GM15510 (cell line): ENCODE data around the gene LRRN2.

Experiments
- POLR2A ChIP-seq: IDR thresholded peaks from 3 replicates; pipeline ENCODE4 v1.6.1; 2011; ENCODE audit warnings: borderline replicate concordance; ENCODE audit not compliant: insufficient read length; ENCODE audit errors: extremely low read depth

LRRN2 gene

GRCh38 chr1:204716660-204717059 is 31.1 kb upstream of the LRRN2 start:
- no peak for TF ChIP-seq POLR2A

DNA sequence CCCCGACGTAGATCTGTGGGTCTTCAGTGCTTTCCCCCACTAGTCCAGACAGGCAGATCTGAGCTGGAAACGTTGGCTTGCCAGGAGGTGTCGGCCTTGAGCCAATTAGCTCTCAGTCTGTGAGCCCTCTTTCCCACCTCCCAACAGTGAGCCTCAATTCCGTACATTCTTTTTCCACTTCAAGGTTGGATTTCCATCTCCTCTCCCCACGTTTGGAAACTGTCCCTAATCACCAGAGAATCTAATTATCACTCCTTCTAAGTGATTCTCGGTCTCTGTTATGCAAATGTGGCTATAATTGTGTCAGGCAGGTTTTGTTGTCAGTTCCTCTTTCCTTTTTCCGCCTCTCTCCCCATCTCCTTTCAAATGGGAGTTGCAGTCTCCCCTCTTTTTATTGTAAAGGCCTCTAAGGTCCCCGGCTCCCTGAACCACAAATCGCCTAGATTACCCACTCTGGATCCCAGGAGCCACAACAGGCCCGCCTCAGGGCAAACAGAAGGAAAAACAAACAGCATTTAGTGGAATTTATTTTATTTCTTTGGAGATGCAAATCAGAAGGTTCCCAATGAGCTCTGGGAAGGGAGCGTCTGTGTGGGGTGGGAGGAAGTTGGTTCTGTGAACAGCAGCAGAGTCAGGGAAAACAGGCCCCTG is 29.4 kb upstream of the LRRN2 start:
- no peak for TF ChIP-seq POLR2A

GRCh38 chr1:204714194-204714860 is 28.8 kb upstream of the LRRN2 start:
- no peak for TF ChIP-seq POLR2A

DNA sequence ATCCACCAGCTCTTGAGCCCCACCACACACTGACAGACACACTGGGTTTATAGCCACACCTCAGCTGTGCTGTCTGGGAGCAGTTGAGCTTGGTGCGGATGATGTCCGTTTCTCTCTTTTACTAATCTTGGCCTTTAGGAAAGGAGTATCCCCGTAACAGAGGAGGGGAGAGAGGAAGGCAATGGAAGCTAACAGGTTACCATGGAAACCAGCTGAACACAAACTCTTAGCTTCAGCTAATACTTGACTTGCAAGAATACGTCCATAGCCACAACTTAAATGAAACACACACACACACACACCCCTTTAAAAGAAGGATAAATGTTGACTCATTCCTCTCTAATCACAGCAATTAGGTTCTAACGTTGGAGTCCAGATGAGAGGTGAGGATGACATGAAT is 28.0 kb upstream of the LRRN2 start:
- no peak for TF ChIP-seq POLR2A

DNA sequence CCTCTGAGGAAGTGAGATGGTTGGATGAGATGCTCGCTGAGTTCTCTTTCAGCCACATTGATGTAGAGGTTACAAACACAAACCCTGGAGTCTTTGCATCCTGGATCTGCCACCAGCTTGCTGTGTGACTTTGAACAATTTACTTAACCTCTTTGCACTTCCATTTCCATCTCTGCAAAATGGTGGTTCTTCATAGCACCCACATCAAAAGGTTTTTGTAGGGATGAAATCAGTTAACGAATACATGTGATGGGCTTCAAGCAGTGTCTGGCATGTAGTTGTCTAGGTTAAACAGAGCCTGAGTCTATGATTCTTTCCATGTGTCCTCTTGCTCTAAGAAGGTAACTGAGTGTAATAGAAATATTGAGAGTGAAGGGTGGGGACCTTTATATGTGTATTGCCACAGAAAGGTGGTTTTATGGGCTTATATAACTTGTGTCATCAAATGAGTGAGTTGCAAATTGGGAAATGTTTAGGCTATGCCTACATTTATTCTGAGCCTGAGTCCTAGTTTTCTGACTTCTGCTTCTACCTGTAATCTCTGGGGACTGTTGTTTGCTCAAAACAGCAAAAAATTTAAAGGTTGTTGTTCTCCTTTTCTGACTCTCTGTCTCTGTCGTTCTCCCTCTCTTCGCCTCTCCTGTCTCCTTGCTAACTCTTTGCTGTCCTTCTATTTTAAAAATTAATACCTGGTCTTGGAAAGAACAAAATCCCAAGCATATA is 27.3 kb upstream of the LRRN2 start:
- no peak for TF ChIP-seq POLR2A

- TF ChIP-seq POLR2A, result no peak
These were observed 26.6 kb upstream of the LRRN2 start for GRCh38 chr1:204711947-204712701.

GRCh38 chr1:204711103-204711946 is 25.8 kb upstream of the LRRN2 start:
- no peak for TF ChIP-seq POLR2A

- TF ChIP-seq POLR2A, result no peak
These were observed 24.7 kb upstream of the LRRN2 start for GRCh38 chr1:204709960-204710912.

DNA sequence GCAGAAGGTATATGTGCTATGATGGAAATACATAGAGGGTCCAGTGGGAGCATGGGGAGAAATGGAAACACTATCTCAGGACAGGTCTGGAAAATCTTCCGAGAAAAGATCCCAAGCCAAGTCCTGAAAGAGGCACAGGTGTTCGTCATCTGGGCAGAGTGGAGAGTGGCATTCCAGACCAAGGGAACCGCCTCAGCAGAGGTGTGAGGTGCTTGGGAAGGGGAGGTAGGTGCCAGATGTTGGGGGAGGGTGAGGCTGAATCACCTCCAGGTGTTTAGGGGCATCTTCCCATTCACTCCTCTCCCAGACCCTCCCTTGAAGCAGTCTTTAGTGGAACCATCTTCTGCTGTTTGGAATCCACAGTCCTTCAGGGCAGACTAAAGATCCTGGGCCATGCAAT is 23.5 kb upstream of the LRRN2 start:
- TF ChIP-seq POLR2A, result no peak

- TF ChIP-seq POLR2A, result no peak
These were observed 21.4 kb upstream of the LRRN2 start for GRCh38 chr1:204706838-204707509.

DNA sequence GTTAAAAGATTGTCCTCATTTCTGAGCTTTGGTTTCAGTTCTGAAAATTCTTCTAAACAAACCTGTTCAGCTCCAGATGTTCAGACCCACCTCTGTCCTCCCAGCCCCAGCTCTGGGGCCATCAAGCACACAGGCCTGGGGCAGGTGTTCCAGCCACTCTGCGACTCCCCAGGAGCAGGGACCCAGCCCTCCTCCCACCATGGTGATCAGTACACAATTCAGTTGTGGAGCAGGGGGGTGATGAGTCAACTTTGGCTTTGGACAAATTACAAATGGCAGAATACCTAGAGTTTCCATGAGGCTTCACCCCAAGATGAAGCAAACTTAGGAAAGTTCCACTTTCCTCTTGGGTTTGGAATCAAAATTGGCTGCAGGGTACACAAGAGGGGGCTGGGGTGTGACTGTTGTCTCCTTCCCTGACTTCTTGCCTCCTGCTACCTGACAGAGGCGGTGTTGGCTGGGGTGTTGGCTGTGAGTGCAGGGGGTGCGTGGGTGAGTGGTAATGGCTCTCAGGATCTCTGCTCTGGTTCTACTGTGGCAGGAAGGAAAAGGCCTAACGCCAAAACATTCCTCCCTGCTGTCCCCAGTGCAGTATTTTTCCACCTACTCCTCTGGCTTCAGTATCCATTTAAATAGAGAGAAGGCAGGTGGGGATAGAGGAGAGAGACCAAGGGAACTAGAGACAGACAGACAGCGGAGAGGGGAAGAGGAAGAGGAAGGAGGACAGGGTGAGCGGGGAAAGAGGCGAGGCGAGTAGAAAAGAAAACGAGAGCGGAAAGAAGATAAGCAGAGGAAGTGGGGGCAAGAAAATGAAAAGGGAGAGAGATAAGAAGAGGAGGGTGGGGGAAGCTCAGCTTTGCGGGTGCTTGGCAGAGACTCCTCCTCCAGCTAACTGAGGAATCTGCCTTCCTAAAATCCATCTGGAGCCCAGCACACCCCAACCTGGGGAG is 20.6 kb upstream of the LRRN2 start:
- no peak for TF ChIP-seq POLR2A

GRCh38 chr1:204705493-204705811 is 19.9 kb upstream of the LRRN2 start:
- no peak for TF ChIP-seq POLR2A
